RWPE1 (cell line): ENCODE results near the gene ETV6.
A peak's percentile ranks its signal among the peaks of the same experiment; 100 is the strongest.

Experiments
- CTCF ChIA-PET: fragments of 350-600 bp; sonication (Branson Sonifier 250); formaldehyde crosslinking; extraction: SDS; loops from one replicate; lab custom pipeline; 2021; lab: Yijun Ruan, JAX
- POLR2A ChIA-PET: fragments of 400-600 bp; formaldehyde crosslinking; extraction: SDS; loops from one replicate; lab custom pipeline; 2020; ENCODE audit warnings: antibody characterized with exemption; ENCODE audit not compliant: low non-redundant PET; lab: Yijun Ruan, JAX
- DNase-seq: peaks from one replicate; pipeline ENCODE4 v3.0.0; 2012; ENCODE audit warnings: low spot score
- H3K27ac ChIP-seq: fragments of 450-650 bp; 2 replicates; pipeline ENCODE4 v1.5.1; 2017
- TF ChIP-seq, protein P1 (sequence below): fragments of 450-650 bp; conservative IDR thresholded peaks from 2 replicates; pipeline ENCODE4 v1.5.1; 2017; ENCODE audit warnings: low read depth, mild to moderate bottlenecking

ETV6 gene

DNA sequence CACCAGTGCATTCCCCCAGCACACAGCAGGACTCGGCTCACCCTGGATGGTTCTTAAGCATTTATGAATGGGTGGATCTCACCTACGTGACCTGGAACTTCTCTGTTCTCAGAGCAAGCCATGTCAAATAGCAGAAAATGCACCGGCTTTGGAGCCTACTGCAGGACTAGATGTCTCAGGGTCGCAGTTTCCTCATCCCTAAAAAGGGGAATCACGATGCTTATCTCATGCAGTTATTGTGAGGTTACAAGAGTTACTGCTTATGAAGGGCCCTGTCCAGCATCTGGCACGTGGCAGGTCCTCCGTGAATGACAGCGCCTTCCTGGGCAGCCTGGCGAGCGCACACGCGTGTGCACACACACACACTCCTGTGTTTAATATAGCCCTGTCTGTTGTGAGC lies 128.5 kb downstream of the ETV6 start:
- CTCF ChIA-PET, result interaction anchor here (0.7 kb wide), 1 partner anchor 114 kb away, joined by 3 read pairs; no protein-coding TSS in a partner anchor
- POLR2A ChIA-PET, result no interaction called here
- DNase-seq, result no peak
- no peak overlapping the region for H3K27ac ChIP-seq
- TF ChIP-seq, protein P1, sequence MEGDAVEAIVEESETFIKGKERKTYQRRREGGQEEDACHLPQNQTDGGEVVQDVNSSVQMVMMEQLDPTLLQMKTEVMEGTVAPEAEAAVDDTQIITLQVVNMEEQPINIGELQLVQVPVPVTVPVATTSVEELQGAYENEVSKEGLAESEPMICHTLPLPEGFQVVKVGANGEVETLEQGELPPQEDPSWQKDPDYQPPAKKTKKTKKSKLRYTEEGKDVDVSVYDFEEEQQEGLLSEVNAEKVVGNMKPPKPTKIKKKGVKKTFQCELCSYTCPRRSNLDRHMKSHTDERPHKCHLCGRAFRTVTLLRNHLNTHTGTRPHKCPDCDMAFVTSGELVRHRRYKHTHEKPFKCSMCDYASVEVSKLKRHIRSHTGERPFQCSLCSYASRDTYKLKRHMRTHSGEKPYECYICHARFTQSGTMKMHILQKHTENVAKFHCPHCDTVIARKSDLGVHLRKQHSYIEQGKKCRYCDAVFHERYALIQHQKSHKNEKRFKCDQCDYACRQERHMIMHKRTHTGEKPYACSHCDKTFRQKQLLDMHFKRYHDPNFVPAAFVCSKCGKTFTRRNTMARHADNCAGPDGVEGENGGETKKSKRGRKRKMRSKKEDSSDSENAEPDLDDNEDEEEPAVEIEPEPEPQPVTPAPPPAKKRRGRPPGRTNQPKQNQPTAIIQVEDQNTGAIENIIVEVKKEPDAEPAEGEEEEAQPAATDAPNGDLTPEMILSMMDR, result no peak

DNA sequence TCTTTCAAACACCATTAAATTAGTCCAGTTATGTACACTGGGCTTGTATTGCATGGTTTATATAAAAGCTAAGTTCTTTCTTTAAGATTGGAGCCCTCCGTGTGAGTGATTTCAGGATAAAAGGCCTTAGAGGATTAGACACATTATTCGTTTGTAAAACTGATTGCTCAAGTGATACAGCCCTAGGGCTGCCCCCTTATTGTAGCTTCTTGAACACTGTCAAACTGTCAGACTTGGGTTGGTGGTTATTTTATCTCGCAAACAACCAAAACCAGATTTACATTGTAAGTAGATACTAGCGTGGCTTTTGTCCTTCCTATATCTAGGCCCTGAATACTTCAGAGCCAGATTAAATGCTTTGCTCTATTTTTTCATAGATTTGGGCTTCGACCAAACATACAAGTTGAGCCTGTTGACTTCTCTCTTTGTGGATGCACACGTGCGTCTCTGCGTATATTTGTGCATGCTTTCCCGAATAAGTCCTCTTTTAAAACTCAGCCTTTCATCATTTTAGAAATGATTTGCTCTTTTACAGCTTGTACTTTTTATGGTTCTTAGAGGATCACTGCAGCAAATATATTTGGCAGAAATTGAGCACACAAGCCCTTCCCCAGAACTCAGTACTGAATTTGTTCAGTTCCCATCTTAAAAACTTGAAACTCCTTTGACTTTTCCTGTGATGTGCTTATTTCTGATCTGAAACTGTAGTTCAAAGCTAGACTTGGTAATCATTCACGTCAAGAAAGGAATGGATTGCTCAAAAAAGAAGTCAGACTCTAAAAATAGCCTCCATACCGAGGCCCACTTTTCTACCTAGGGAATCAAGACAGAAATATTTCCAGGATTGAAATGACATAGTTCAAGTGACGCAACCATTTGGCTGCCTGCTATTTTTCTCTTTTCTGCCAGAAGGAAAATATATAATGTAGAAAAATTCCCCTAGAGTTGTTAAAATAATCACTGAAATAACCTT lies 129.5 kb downstream of the ETV6 start:
- DNase-seq, result no peak
- H3K27ac ChIP-seq, result no peak overlapping the region
- CTCF ChIA-PET, result no interaction called here
- TF ChIP-seq, protein P1, result no peak
- POLR2A ChIA-PET, result no interaction called here

DNA sequence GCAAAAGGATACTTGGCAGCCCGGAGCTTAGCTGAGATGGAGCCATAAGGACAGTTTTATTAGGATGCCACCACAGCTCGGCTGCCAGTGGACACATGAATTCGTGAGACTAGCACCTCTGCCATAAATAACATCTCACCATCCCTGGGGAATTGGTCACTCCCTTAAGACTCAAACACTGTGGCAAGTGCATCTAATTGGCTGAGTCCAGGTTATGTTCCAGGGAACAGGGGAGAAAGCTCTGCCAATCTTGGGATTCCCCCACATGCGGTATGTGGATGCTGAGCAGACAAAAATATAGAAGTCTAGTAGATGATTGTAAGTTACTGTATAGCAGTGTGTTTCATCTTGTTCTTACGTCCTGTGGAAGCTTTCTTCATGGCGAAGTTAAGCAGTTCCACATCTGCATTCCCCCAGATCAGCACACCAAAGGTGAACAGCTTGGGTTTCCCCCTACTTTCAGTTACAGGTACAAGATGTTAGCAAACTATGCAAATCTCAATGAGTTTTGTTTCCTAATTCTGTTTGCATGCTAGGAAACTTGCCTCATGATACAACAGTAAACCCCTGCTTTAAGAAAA lies 131.1 kb downstream of the ETV6 start:
- TF ChIP-seq, protein P1, result no peak
- DNase-seq, result no peak
- no peak overlapping the region for H3K27ac ChIP-seq
- CTCF ChIA-PET, result no interaction called here
- POLR2A ChIA-PET, result no interaction called here

DNA sequence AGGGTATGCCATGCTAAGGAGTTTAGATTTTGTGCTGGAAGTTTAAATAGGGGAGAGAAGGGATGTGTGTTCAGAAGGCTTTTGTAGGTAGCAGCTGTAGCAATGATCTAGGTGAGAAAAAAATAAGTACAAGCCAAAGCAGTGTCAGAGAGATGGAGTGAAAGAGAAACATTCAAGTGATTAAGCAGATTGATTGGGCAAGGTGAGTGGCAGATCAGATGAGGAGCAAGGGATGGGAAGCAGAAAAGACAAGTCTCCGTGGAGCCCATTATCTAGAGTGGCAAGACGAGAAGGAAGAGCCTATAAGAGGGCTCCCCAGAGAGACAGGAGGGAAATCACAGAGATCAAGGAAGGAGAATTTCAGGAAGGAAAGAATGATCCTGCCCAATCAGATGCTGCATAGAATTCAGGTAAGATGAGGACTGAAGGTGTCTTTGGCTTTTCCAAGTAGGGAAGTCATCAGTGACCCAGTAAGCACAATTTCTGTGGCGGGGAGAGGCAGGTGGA lies 133.5 kb downstream of the ETV6 start:
- TF ChIP-seq, protein P1, result no peak
- POLR2A ChIA-PET, result no interaction called here
- no peak for DNase-seq
- CTCF ChIA-PET, result no interaction called here
- H3K27ac ChIP-seq, result no peak overlapping the region

DNA sequence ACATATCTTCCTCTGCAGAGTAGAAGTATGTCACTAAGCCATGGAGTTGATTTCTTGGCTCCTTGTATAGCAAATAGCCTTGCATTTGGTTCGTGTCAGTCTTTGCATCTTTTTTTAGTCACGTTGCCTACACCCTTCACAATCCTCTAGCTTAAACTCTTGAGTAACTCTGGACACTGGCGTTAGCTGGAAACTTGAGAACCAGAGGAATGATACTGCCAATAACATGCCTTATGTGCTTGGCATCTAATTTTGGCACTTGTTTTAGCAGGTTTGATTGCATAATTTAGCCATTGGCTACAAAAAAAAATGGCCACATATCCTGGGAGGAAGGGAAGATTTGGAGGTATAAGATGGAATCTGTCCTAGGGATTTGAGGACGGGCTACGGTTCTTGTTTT lies 136.2 kb downstream of the ETV6 start:
- TF ChIP-seq, protein P1, result no peak
- DNase-seq, result peak; percentile 16
- H3K27ac ChIP-seq, result no peak overlapping the region
- ChIA-PET CTCF (interaction anchor here (1.1 kb wide), 1 partner anchor 13 kb away, joined by 3 read pairs; no protein-coding TSS in a partner anchor), POLR2A (no interaction called here)

DNA sequence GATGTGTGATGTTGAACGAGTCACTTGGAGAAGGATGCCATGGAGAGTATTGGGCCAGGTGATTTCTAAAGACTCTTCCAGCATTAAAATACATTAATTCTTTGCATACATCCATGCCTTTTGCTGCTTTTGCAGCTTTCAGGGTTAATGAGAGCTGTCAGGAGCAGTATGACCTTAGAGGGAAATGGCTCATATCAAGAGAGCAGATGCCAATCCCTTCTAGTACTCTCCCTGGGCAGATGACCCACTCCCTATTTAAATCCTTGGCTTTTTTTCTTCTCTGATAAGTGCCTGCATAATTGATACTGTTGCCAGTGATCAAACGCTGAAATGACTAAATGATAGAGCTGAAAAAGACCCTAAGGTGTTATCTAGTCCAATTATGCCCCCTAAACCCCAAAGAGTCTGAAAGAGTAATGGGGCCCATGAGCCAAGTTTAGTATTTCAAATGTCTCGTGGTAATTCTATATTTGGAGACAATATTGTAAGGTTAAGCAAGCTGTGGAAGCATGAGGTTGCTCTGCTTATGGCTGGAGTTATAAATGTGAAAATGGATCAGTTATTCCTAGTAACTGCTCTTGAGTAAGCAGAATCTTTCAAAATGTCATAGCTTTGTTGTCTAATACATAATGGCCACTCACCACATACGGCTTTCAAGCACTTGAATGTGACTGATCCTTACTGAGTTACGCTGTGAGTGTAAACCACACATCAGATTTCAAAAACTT lies 137.3 kb downstream of the ETV6 start:
- TF ChIP-seq, protein P1, result no peak
- H3K27ac ChIP-seq, result no peak overlapping the region
- CTCF ChIA-PET, result no interaction called here
- DNase-seq, result no peak
- POLR2A ChIA-PET, result no interaction called here
